ENCODE results near the gene CDH13.

- TF ChIP-seq CTCF (IDR thresholded peaks at IDR 0.05; ENCODE audit: insufficient read depth, low read length) (no peak), REST (IDR thresholded peaks at IDR 0.05; ENCODE audit: insufficient replicate concordance, low read depth) (no peak), POLR2AphosphoS5 (IDR thresholded peaks at IDR 0.05; ENCODE audit: low read depth) (no peak)
Measured at GRCh38 chr16:83676086-83676485, 1049.3 kb downstream of the CDH13 start.
